ENCODE results near the gene CCDC57.

CCDC57 gene

DNA sequence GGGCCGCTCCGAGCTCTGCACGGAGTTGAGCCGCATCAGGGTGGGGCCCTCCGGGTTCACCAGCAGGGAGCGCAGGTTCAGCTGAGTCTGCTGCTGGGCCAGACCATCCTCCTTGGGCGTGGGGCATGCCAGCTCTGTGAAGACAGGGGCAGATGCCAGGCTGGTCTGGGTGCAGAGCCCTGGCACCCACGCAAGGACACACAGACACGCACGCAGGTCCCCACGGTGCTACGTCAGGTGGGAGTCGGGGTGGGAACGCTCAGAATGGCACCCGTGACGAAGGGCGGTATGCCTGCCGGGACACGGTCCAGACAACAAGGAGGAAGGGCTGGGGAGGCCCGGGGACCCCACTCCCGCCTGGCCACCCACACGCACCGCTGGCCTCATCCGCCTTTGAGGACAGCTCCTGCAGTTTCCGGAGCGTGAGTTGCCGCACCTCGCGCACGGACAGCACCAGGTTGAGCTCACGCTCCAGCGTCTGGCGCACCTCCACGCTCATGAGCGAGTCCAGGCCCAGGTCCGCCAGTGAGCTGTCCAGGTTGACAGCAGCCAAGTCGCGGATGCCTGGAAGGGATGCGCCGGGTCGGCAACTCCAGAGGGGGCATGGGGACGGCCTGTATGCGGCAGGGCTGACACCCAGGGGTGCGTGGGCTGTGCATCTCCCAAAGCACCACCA is 131.7 kb downstream of the CCDC57 start:
- no peak for DNase-seq (ENCODE audit: low read depth)

DNA sequence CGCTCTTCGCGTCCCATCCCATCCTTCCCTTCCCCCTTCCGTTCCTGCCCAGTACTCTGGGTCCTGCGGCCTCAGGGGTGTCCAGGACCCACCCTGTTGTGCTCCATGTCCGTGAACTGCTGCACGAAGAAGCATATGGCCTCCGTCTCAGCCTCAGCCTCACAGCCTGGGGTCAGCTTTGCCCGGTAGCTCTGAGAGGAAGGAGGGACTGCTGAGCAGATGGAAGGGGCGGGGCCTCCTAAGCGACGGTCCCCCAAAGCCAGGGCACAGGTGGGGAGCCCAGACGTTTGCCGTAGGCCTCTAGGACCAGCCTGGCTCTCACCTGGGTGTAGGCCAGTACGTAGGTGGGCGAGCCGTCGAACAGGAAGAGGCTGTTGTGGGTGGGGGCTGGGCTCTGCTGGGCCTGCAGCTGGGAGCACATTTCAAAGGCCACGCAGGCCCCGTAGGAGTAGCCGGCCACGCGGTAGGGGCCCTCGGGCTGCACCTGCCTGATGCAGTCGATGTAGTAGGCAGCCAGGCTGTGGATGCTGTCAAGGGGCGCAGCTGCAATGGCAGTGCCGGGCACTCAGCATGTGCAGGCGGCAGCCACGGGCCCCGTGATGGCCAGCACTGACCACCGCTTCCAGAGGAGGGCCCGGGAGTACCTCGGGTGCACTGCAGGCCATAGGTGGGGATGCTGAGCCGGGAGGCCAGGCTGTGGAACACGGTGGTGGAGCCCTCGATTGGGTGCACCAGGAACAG is 132.4 kb downstream of the CCDC57 start:
- DNase-seq (ENCODE audit: low read depth): no peak

DNA sequence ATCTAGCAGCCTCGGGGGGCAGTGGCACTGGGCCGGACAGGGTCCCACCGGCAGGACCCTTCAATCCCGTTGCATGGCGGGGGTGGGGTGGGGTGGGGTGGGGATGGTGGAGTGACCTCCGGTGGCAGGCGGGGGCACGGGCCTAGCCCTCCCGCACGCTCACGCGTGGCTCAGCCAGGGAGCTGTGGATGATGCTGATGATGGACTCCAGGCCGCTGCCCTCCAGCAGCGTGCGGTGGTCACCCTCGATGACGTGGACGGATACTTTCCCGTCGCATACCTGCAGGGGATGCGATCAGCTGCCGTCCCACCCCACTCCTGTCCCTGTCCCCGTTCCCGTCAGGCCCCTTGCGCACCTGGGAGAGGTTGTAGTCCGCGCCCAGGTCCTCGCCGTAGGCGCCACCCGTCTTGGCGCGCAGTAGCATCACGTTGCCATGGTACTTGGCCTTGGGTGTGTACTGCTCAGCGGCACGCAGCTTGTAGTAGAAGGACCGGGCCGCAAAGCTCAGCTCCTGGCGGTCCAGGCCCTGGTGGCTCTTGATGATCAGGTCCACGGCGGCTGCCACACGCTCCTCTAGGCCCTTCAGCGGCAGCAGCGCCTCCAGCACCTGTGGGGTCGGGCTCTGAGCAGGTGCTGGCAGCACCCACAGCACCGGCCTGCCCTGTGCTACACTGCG is 133.5 kb downstream of the CCDC57 start:
- DNase-seq (ENCODE audit: low read depth): no peak

DNA sequence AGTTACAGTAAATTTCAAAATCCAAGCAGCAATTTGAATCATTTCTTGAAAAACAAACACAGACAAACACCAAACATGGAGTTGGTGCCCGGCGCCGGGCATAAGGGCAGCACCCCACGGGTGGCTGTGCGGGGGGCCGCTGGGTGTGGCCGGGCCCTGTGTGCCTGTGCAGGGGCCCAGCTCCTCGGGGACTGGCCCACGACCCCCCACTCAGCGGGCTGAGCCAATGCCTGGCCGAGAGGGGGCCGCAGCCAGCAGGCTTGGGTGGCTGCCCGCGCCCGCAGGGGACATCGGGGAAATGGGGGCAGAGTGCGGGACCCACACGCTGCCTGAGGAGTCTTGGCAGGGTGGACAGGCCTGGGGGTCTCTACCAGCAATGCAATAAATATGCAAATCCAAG is 134.2 kb downstream of the CCDC57 start:
- no peak for DNase-seq (ENCODE audit: low read depth)

DNA sequence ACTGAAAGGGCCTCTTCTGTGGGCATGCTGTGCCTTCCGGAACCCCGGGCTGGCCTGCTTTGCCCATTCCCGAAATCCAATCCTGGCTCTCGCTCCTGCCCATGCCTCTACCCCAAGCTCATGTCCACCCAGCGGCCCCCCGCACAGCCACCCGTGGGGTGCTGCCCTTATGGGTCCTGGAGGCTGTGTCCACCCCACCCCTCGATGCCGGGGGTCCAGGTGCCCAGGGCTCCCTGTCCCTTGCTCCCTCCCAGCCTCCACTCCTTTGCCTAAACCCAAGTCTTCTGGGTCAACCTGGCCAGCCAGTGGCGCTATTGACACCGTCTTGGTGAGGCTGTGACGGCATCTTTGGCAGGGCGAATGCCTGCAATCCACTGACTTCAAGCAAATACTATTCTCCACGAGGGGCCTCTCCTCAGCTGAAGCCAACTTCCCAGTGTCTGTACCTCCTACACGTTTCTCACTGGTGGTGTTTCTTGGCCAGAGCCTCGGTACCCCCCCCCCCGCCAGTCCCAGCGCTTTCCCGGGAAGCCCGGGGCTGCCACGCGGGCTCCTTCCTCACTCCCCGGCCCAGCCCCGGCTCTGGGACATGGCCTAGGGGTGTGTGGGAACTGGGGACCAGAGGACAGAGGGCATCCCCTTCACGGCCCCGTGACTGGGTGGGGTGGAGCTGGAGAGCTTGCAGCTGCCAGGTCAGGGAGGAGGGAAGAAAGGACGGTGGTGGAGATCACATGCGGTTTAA is 134.9 kb downstream of the CCDC57 start:
- no peak for DNase-seq (ENCODE audit: low read depth)

DNA sequence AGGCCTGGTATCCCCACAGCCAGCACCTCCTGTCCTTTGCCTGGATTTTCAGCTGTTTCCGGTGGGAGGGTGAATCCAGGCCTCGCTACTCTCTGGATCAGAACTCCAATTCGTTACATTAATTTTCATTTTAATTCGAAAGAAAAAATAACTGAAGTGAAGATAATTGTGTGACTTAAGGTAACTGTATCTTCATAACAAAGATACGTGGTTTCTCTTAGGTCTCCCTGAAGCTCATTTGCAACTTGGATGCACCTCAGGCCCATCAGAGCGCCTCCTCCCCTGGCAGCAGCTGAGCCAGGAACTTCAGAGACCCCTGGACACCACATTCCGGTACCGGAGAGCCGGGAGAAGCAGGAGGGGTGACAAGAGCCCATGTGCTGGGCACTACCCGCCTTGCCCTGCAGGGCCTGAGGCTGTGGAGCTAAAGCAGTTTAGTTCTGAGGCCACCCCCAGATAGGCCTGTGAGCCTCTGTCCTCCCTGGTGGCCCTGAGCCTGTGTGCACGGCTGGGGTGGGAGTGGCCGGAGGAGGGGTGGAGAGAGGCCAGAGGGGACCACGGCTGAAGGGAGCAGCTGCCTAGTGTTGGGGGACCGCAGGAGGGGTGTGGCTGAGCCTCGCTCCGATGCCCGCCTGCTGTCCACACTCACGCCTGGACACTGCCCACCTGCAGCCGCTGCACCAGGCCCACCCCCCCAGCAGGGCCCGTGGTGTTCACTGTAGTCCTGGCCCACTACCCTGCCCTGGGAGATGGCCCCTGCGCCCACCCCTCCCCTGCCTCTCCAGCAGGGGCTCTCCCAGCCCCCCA is 135.7 kb downstream of the CCDC57 start:
- DNase-seq (ENCODE audit: low read depth): no peak

DNA sequence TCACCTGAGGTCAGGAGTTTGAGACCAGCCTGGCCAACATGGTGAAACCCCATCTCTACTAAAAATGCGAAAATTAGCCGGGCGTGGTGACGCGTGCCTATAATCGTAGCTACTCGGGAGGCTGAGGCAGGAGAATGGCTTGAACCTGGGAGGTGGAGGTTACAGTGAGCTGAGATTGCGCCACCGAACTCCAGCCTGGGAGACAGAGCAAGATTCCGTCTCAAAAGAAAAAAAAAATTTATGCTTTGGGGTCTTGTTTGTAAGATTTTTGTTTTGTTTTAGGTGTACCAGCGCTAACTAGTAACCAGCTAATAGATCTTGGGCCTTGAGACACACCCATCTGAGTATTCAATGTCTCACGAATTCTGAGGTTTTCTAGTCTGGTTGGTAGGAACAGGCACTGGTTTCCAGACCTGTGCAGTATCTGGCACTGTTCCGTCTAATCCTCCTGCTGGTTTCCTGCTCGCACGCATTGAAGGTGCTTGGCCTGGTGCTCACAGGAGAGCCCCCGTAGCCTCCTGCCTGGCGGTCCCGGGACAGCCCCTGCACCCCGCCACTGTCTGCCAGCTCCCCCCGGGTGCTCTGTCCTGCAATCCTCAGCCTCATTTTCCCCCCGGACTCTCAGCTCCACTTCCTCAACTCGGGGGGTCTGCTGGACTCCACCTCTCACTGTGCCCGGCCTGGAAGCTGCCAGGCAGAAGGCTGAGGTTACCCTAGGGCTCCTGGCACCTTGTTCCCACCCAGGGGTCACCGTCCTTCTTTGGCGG is 136.4 kb downstream of the CCDC57 start:
- DNase-seq (ENCODE audit: low read depth): no peak

DNA sequence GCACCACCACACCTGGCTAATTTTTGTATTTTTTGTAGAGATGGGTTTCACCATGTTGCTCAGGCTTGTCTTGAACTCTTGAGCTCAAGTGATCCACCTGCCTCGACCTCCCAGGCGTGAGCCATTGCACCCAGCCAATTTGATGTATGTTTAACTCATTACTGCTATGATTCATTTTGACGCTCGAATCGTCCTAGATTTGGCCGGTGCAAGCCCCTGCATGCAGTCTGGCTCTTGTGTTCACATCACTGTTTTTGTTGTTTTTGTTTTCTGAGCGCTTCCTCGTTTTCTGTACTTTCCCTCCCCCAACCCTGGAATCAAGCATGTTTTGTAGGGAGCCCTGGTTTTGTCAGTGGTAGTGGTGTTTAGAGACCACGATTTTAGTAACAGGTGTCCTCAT is 139.2 kb downstream of the CCDC57 start:
- no peak for DNase-seq (ENCODE audit: low read depth)

DNA sequence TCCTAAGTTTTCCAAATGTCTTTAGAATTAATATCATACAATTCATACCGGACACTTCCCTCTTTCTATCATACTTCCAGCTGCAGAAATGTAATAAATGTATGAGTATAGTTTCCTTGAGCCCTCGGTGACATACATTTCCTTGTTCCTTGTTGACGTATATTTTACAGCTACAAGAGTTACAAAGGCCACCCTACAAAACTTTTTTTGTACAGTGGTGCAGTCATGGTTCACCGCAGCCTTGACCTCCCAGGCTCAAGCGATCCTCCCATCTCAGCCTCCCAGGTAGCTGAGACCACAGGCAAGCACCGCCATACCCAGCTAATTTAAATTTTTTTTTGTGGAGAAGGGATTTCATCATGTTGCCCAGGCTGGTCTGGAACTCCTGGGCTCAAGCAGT is 139.8 kb downstream of the CCDC57 start:
- no peak for DNase-seq (ENCODE audit: low read depth)

DNA sequence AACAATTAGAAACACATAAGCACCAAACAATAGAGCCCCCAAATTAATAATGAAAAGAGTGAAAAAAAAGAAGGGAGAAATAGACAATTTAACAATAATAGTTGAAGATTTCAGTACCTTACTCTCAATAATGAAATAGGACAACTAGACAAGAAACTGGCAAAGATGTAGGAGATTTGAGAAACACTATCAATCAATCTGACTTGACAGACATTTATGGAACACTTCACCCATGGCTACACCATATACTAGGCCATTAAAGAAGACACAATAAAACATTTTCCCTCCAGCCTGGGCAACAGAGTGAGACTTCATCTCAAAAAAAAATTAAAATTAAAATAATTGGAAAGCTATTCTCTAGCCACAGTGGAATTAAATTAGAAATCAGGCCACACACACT is 142.0 kb downstream of the CCDC57 start:
- DNase-seq (ENCODE audit: low read depth): no peak

DNA sequence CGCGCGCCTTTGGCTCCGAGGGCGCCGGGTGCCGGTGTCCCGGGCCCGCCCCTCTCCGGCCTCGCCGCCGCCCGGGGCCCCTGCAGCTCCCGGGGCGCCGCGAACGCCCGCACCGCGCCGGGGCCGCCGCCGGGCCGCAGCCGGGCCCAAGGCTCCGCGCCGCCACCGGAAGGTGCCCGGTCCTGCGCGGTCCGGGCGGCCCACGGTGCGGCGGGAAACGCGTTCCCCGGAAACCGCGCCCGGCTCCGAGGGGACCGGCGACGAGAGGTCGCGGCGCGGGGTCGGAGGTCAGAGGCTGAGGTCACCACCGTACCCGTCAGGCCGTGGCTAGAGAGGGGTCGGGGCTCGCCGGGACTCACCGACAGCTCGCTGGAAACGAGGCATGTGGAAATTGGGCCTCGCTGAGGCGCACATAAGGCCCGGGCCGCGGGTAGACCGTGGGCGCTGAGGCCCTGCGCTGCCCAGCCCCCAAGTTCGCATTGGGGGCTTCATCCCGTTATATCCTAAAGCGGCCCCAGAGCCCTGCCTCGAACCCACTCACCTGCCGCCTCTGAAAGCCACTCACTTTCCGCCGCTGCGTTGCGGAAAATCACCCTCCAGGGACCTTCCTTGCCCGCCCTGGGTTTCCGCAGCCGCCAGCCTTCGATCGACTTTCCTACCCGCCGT is 146.9 kb downstream of the CCDC57 start, which contains the start of gene DUS1L:
Gene DUS1L, minus strand, starts transcription at position 167 of the 666 bp plus-strand sequence. CDS start 745 bp downstream, outside the sequence.
- DNase-seq (ENCODE audit: low read depth): peak; percentile 25

DNA sequence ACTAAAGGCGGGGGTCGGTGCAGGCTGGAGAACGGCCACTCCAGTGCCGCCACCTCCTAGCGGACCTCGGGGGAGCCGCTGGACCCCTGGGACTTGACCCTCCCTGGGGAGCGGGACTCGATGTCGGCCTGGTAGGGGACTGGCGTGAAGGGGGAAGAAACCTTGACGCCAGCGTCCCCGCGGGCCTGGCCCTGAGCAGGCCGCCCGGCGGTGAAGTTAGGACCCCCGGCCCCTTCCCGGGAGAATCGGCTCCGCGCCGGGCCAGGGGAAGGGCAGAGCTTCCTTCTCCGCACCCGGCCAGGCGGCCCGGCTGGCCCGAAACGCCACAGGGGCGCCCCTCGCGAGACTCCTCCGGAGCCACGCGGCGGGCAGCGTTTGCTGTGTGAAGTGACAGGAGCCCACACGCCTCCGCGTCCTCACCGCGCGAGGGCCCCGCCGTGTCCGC is 147.4 kb downstream of the CCDC57 start:
- no peak for DNase-seq (ENCODE audit: low read depth)

DNA sequence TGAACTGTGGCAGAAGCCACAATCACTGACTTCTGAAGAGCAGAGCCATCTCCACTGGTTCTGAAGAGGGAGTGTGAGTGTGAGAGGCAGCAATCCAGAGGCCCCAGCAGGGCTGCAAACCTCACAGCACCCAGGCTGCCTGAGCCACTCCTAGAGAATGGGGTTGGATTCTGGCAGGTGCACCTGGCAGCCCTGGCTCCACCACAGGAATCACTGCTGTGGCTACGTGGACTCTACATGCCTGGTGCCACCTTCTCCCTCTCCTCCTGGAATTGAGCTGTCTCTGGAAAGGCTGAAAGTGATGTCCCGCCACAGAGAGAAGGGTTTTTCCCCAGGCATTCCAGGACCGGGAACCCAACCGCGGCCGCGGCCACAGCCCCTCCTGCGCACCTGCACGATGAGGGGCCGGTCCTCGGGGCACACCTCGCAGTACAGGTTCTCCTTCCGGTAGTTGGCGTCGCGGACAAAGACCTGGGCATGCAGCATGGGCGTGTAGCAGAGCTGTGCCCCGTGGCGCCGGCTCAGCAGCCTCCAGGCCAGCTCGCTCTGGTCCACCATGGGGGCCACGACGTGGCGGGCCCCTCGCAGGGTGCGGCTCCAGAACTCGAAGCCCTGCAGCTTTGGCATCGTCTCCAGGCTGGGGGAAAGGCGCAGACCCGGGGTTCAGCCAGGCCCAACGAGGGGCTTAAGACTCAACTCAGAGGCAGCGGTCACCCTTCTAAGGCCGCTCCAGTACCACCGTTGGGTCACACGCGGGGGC is 148.0 kb downstream of the CCDC57 start:
- no peak for DNase-seq (ENCODE audit: low read depth)

DNA sequence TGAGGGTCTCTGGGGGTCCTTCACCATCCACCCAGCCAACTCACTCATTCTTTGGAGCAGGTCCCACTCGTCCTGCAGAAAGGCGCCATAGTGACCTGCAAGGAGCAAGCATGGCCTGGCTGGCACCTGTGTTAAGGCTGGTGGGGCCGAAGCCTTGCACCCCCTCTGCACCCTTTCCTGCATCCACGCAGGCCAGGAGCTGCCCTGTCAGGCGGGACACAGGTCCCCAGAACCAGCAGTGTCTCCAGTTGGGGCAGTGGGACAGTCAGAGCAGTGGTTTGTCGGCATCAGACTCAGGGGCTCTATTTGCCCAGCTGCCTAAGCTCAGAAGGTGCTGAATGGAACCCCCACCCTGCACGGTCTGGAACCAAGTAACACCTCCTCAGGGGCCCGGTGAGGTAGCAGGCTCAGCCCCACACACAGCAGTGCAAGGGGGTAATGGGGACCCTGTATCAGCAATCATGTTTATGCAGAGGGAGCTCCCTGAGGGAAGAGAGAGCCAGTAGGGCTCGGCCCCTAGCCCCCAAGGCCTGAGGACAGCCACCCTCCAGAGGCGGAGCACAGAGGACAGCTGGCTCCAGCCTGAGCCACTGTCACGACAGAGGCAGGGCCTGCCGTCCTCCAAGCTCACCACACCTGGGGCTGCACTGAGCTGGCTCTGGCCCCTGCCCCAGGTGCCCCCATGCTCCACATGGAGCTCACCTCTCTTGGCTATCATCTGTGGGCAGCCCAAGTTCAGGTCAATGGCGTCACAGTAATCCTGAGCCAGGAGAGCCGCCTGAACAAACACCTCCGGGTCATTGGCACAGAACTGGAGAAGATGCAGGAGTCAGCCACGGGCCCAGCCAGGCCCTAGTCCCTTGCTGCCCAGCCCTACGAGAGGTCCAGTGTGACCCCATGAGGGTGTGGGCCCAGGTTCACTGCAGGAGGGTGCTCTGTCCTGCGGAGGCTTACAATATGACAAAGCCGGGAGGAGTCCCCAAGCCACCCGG is 148.9 kb downstream of the CCDC57 start:
- DNase-seq (ENCODE audit: low read depth): no peak

DNA sequence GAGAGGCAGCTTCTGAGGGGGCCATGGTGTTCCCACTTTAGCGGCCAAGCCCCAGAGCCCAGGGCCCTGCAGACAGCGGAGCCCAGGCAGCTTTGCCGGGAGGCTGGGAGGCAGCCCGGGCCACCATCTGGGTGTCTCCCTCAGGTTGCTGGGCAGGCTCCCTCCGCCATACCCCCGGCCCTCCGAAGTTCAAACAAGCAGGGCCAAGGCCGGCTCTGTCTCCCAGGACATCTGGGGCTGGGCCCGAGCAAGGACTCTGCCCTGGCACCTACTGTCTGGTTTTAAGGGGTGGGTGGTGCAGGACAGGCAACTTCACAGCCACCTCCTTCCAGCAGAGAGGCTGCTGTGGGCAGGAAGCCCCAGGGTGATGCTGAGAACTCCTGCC is 149.7 kb downstream of the CCDC57 start:
- no peak for DNase-seq (ENCODE audit: low read depth)

DNA sequence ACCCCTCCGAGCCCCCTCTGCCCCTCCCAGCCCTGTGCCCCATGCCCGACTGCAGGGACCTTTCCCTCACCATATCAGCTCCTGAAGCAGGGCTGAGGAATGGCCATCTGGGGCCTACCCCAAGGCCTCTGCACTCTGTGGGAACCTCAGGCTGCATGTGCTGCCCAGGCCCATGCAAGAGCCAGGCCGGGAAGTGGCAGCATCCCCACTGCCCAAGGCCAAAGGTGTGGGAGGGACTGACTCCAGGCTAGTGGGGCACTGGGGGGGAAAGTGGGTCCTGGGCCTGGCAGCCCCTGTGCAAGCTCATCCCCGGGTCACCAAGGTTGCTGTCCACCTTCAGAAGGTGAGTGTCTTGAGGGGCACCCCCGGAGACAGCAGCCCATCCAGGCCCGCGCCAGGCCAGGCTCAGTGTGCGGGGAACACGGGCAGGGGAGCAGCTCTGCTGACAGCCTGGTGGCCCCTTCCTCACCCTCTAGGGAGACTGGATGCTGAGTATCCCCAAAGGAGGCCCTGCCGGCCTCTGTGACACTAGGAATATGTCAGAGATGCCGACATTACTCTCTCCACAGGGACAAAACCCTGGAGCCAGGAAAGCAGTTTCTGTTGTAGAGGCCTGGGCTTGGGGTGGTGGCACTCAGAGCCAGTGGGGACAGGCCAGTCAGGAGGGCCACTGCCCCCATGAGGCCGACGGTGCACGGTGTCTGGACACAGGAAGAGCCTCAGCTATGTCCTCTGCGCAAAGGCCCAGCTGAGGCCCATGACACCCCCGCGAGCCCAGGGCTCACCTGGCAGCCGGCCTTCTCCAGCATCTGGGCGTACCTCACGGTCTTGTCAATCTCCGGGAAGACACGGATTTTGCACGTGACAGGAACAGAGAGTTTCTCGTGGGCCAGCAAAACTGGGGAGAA is 150.3 kb downstream of the CCDC57 start:
- no peak for DNase-seq (ENCODE audit: low read depth)
